SK-N-MC (cell line): ENCODE measurements around the gene KBTBD7.

Experiments
- FOXP2 ChIP-seq: optimal IDR thresholded peaks from 2 replicates; pipeline ENCODE3; 2011; ENCODE audit warnings: mild to moderate bottlenecking, moderate library complexity; ENCODE audit not compliant: insufficient read depth; ENCODE audit errors: extremely low read length, control extremely low read depth
- POLR2AphosphoS5 ChIP-seq: IDR thresholded peaks from 2 replicates; pipeline ENCODE4 v1.6.1; 2012; ENCODE audit warnings: mild to moderate bottlenecking, low read depth, low read length, borderline replicate concordance

DNA sequence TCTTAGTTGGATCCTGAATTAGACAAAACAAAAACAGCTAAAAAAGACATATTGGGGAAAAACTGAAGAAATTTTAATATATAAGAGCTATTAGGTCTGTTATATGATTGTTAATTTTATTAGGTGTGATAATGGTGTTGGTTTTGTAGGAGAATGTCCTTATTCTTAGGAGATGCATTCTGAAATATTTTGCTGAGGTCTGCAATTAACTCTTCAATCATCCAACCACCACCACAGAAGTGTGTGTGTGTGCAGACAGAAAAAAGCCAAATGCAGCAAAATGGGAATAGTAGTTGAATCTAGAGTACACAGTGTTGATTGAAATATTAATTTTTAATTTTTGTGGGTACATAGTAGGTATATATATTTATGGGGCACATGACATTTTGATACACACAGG, 12.1 kb upstream of the KBTBD7 start:
- no peak for TF ChIP-seq POLR2AphosphoS5
- no peak for TF ChIP-seq FOXP2
